H1 (cell line): ENCODE results near the gene LRFN3. TPM values are rescaled to one million over a fixed set of nuclear protein-coding genes. Genes with fewer than 3 reads are reported as not detected.

Experiments
- CTCF ChIA-PET: fragments of 300-600 bp; sonication (Branson Sonifier 250); formaldehyde crosslinking; loops from one replicate; lab custom pipeline; 2021; ENCODE audit not compliant: partially characterized antibody; lab: Charles Lee
- POLR2A ChIA-PET: fragments of 300-600 bp; sonication (Branson Sonifier 250); formaldehyde crosslinking; loops from one replicate; lab custom pipeline; 2021; ENCODE audit warnings: inconsistent platforms; ENCODE audit not compliant: partially characterized antibody; lab: Charles Lee
- DNase-seq, 2 experiments: peaks; one replicate each; pipeline versions ENCODE4 v3.0.0 to v3.0.0-alpha.2; 2010 to 2022; ENCODE audit warnings: low spot score in 2 of 2, low read depth in 1 of 2, mixed read lengths in 1 of 2
- FAIRE-seq: peaks from 2 replicates; lab custom pipeline; 2011; peaks lifted over from hg19 to GRCh38; lab: Jason Lieb, UNC
- H2AFZ ChIP-seq: 2 replicates; pipeline ENCODE4 v1.8.1; 2012; ENCODE audit warnings: low read length, inconsistent platforms
- H2AK5ac ChIP-seq: 2 replicates; pipeline ENCODE4 v1.6.1; 2013; ENCODE audit warnings: low read depth, low read length
- H2BK120ac ChIP-seq: replicated peaks from 2 replicates; pipeline ENCODE3; 2013; ENCODE audit warnings: low read depth, low read length, inconsistent platforms
- H2BK12ac ChIP-seq: 2 replicates; pipeline ENCODE4 v1.6.1; 2013; ENCODE audit warnings: low read depth, low read length
- H2BK15ac ChIP-seq: 2 replicates; pipeline ENCODE4 v1.6.1; 2013; ENCODE audit warnings: low read length
- H2BK20ac ChIP-seq: 2 replicates; pipeline ENCODE4 v1.6.1; 2013; ENCODE audit warnings: low read length
- H2BK5ac ChIP-seq: 2 replicates; pipeline ENCODE4 v1.6.1; 2013; ENCODE audit warnings: low read depth, low read length
- H3K14ac ChIP-seq: 2 replicates; pipeline ENCODE4 v1.6.1; 2013; ENCODE audit warnings: inconsistent platforms; ENCODE audit not compliant: insufficient read length
- H3K18ac ChIP-seq: 2 replicates; pipeline ENCODE4 v1.6.1; 2013; ENCODE audit warnings: low read length; ENCODE audit errors: extremely low read depth
- H3K23ac ChIP-seq: 2 replicates; pipeline ENCODE4 v1.6.1; 2013; ENCODE audit warnings: inconsistent platforms; ENCODE audit not compliant: insufficient read length
- H3K23me2 ChIP-seq: 2 replicates; pipeline ENCODE4 v1.6.1; 2013; ENCODE audit warnings: low read depth, low read length
- H3K27ac ChIP-seq: 2 replicates; pipeline ENCODE4 v1.6.1; 2011; ENCODE audit warnings: low read depth, low read length, inconsistent platforms
- H3K27me3 ChIP-seq, 4 experiments: replicated peaks in 1 of 4; 1 replicate in 1 of 4; 2 replicates in 3 of 4; pipeline versions ENCODE4 v1.6.1 to v1.8.1; 2011 to 2013; ENCODE audit warnings: low read length in 3 of 4, mild to moderate bottlenecking in 3 of 4, inconsistent platforms in 2 of 4, mixed read lengths in 2 of 4, moderate library complexity in 1 of 4; ENCODE audit not compliant: control insufficient read depth in 3 of 4, insufficient read depth in 3 of 4; ENCODE audit errors: extremely low read depth in 1 of 4
- H3K36me3 ChIP-seq, 4 experiments: 2 replicates each; pipeline versions ENCODE4 v1.6.1 to v1.8.1; 2011 to 2013; ENCODE audit warnings: mild to moderate bottlenecking in 4 of 4, low read length in 3 of 4, moderate library complexity in 2 of 4, control low read depth in 1 of 4, inconsistent platforms in 1 of 4; ENCODE audit not compliant: insufficient read depth in 4 of 4, control insufficient read depth in 2 of 4
- H3K4ac ChIP-seq: replicated peaks from 2 replicates; pipeline ENCODE3; 2013; ENCODE audit warnings: low read length, low read depth, mixed read lengths, inconsistent platforms; ENCODE audit not compliant: insufficient read length
- H3K4me1 ChIP-seq, 4 experiments: replicated peaks in 1 of 4; 1 replicate in 1 of 4; 2 replicates in 3 of 4; pipeline versions ENCODE4 v1.6.1 to v1.8.1; 2011 to 2013; ENCODE audit warnings: low read length in 3 of 4, inconsistent platforms in 2 of 4, mixed read lengths in 1 of 4; ENCODE audit not compliant: insufficient read depth in 4 of 4, control insufficient read depth in 3 of 4
- H3K4me2 ChIP-seq, 2 experiments: 2 replicates each; pipeline versions ENCODE4 v1.6.1 to v1.8.1; 2011 to 2013; ENCODE audit warnings: low read depth in 2 of 2, low read length in 2 of 2, control low read depth in 1 of 2, inconsistent platforms in 1 of 2, mild to moderate bottlenecking in 1 of 2; ENCODE audit not compliant: insufficient read depth in 1 of 2
- H3K4me3 ChIP-seq, 4 experiments: fragments of 200-600, 300-600 bp in 1 of 4; sonication (generic), shearing (Covaris generic), sonication (Bioruptor Twin) in 1 of 4; 2 replicates each; pipeline versions ENCODE4 v1.5.1 to v1.8.1; 2011 to 2016; ENCODE audit warnings: low read length in 4 of 4, low read depth in 3 of 4, control low read depth in 2 of 4, inconsistent platforms in 2 of 4, mild to moderate bottlenecking in 2 of 4, mixed read lengths in 1 of 4, moderate library complexity in 1 of 4; ENCODE audit not compliant: insufficient read depth in 2 of 4; ENCODE audit errors: extremely low read depth in 1 of 4
- H3K56ac ChIP-seq: replicated peaks from 2 replicates; pipeline ENCODE3; 2013; ENCODE audit warnings: low read depth, mild to moderate bottlenecking, mixed read lengths, low read length, inconsistent platforms; ENCODE audit not compliant: insufficient read length
- H3K79me1 ChIP-seq: 2 replicates; pipeline ENCODE4 v1.6.1; 2013; ENCODE audit warnings: low read depth, low read length, control low read depth
- H3K79me2 ChIP-seq, 2 experiments: 2 replicates each; pipeline versions ENCODE4 v1.6.1 to v1.8.1; 2012 to 2013; ENCODE audit warnings: low read length in 2 of 2, mild to moderate bottlenecking in 2 of 2, inconsistent platforms in 1 of 2; ENCODE audit not compliant: insufficient read depth in 2 of 2, control insufficient read depth in 1 of 2
- H3K9ac ChIP-seq, 4 experiments: replicated peaks in 1 of 4; 1 replicate in 1 of 4; 2 replicates in 3 of 4; pipeline versions ENCODE4 v1.6.1 to v1.8.1; 2011 to 2013; ENCODE audit warnings: low read depth in 3 of 4, low read length in 3 of 4, control low read depth in 2 of 4, mild to moderate bottlenecking in 2 of 4, moderate library complexity in 2 of 4, inconsistent platforms in 1 of 4; ENCODE audit errors: extremely low read depth in 1 of 4
- H3K9me3 ChIP-seq, 2 experiments: 2 replicates each; pipeline versions ENCODE4 v1.6.1 to v1.8.1; 2012 to 2013; ENCODE audit warnings: mild to moderate bottlenecking in 2 of 2, moderate library complexity in 2 of 2, control low read depth in 1 of 2, inconsistent platforms in 1 of 2, low read depth in 1 of 2, low read length in 1 of 2, mixed read lengths in 1 of 2; ENCODE audit not compliant: insufficient read depth in 2 of 2
- H4K20me1 ChIP-seq, 2 experiments: replicated peaks in 1 of 2; 2 replicates each; pipeline versions ENCODE3 to v1.8.1; 2011 to 2013; ENCODE audit warnings: inconsistent platforms in 2 of 2, low read length in 2 of 2, mild to moderate bottlenecking in 1 of 2; ENCODE audit not compliant: insufficient read depth in 2 of 2, control insufficient read depth in 1 of 2
- H4K5ac ChIP-seq: 2 replicates; pipeline ENCODE4 v1.6.1; 2013; ENCODE audit warnings: low read length, low read depth, mixed read lengths, inconsistent platforms; ENCODE audit not compliant: insufficient read length
- H4K8ac ChIP-seq: 2 replicates; pipeline ENCODE4 v1.8.0; 2013; ENCODE audit warnings: mild to moderate bottlenecking, moderate library complexity, low read length, inconsistent platforms; ENCODE audit not compliant: insufficient read depth; ENCODE audit errors: extremely low read depth
- H4K91ac ChIP-seq: replicated peaks from 2 replicates; pipeline ENCODE3; 2013; ENCODE audit warnings: low read length, mixed read lengths, inconsistent platforms; ENCODE audit not compliant: insufficient read length
- KDM4A ChIP-seq: IDR thresholded peaks from one replicate; pipeline ENCODE4 v1.7.1; 2012; ENCODE audit warnings: low read depth, mild to moderate bottlenecking, moderate library complexity, low read length, inconsistent platforms; ENCODE audit not compliant: severe bottlenecking
- SIN3A ChIP-seq, 2 experiments: IDR thresholded peaks in 1 of 2; conservative IDR thresholded peaks in 1 of 2; 2 replicates each; pipeline ENCODE4 v1.6.1; 2011 to 2012; ENCODE audit warnings: low read length in 2 of 2, improper control_type of control experiment in 1 of 2, low read depth in 1 of 2, mild to moderate bottlenecking in 1 of 2
- TAF1 ChIP-seq: IDR thresholded peaks from 2 replicates; pipeline ENCODE4 v1.6.1; 2011; ENCODE audit warnings: mild to moderate bottlenecking, low read depth, low read length
- WGBS, 2 experiments: shearing (Covaris generic) in 1 of 2; methylation state at CpG; one replicate each; pipeline versions ENCODE4 v1.1.6 to v1.1.7; 2013 to 2015; ENCODE audit warnings: low lambda C conversion rate in 2 of 2, mixed read lengths in 2 of 2, inconsistent platforms in 1 of 2, low coverage in 1 of 2, missing lambda C conversion rate in 1 of 2; ENCODE audit not compliant: insufficient replicate concordance in 2 of 2, insufficient coverage in 1 of 2, insufficient read length in 1 of 2; ENCODE audit errors: extremely low coverage in 1 of 2, missing lambda C conversion rate in 1 of 2; 5-methylcytosine and 5-hydroxymethylcytosine counted together
- long read RNA-seq, 2 experiments: library from RNA in 1 of 2; library from capped mRNA in 1 of 2; stranded (forward); transcript quantifications; one replicate each; pipeline ENCODE4 v2.0.0, GENCODE V29; 2021; ENCODE audit warnings: inconsistent platforms in 1 of 2
- polyA minus RNA-seq, 3 experiments: library from RNA; depleted of rRNA, polyadenylated mRNA; stranded (reverse); fragments of >200 nt; gene quantifications; 1 replicate in 2 of 3; 2 replicates in 1 of 3; pipeline ENCODE4 v1.2.3, GENCODE V29; 2011
- polyA plus RNA-seq, 7 experiments: library from polyadenylated mRNA; depleted of rRNA in 3 of 7; stranded (reverse) in 5 of 7; unstranded in 2 of 7; fragments of >200 nt in 5 of 7; fragments of 200-250 nt in 2 of 7; gene quantifications; 1 replicate in 5 of 7; 2 replicates in 1 of 7; 4 replicates in 1 of 7; pipeline versions ENCODE4 v1.2.1 to v1.2.3, GENCODE V29; 2011 to 2013; ENCODE audit warnings: missing spikeins in 2 of 7, mixed read lengths in 2 of 7
- total RNA-seq: library from RNA; stranded (reverse); fragmentation: NEBNext Ultra II Directional; extraction: Animal tissue kit (Norgen Biotek cat#: 25700); gene quantifications from 2 replicates; pipeline ENCODE4 v1.2.1, GENCODE V29; 2021
- TF ChIP-seq, protein P1 (sequence below): IDR thresholded peaks from 2 replicates; pipeline ENCODE4 v1.6.1; 2012; ENCODE audit warnings: inconsistent platforms

Gene LRFN3, protein sequence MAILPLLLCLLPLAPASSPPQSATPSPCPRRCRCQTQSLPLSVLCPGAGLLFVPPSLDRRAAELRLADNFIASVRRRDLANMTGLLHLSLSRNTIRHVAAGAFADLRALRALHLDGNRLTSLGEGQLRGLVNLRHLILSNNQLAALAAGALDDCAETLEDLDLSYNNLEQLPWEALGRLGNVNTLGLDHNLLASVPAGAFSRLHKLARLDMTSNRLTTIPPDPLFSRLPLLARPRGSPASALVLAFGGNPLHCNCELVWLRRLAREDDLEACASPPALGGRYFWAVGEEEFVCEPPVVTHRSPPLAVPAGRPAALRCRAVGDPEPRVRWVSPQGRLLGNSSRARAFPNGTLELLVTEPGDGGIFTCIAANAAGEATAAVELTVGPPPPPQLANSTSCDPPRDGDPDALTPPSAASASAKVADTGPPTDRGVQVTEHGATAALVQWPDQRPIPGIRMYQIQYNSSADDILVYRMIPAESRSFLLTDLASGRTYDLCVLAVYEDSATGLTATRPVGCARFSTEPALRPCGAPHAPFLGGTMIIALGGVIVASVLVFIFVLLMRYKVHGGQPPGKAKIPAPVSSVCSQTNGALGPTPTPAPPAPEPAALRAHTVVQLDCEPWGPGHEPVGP
- total RNA-seq = 15.2 and 16.8 TPM in 2 replicates
- polyA plus RNA-seq (2011; rRNA removed) = 4.6 and 8.0 TPM in 2 replicates
- polyA plus RNA-seq (2011; cell fraction: cytosol; rRNA removed) = 3.2 TPM
- 6.9 TPM for polyA plus RNA-seq (2011; cell fraction: nucleus; rRNA removed)
- polyA plus RNA-seq (2012, experiment 1 of 2) = 7.2 to 13.6 TPM (median 12.7 TPM) in 4 replicates
- polyA plus RNA-seq (2012, experiment 2 of 2) = 9.9 TPM
- polyA plus RNA-seq (2013, experiment 1 of 2) = 19.6 TPM
- polyA plus RNA-seq (2013, experiment 2 of 2) = 18.6 TPM
- polyA minus RNA-seq (2011; rRNA and poly(A)+ RNA removed) = 2.1 and 2.4 TPM in 2 replicates
- 7.6 TPM for polyA minus RNA-seq (2011; cell fraction: cytosol; rRNA and poly(A)+ RNA removed)
- 6.9 TPM for polyA minus RNA-seq (2011; cell fraction: nucleus; rRNA and poly(A)+ RNA removed)
- long read RNA-seq, experiment 1, transcript LRFN3-201 (3 exons, 2,513 nt) = major isoform, 7 of 17 reads
- long read RNA-seq, experiment 1, partial matches to known transcripts = 8 of 17 reads
- long read RNA-seq, experiment 1, other reads (novel, unspliced or antisense) = 2 of 17 reads
- long read RNA-seq, experiment 2 = 0 reads

DNA sequence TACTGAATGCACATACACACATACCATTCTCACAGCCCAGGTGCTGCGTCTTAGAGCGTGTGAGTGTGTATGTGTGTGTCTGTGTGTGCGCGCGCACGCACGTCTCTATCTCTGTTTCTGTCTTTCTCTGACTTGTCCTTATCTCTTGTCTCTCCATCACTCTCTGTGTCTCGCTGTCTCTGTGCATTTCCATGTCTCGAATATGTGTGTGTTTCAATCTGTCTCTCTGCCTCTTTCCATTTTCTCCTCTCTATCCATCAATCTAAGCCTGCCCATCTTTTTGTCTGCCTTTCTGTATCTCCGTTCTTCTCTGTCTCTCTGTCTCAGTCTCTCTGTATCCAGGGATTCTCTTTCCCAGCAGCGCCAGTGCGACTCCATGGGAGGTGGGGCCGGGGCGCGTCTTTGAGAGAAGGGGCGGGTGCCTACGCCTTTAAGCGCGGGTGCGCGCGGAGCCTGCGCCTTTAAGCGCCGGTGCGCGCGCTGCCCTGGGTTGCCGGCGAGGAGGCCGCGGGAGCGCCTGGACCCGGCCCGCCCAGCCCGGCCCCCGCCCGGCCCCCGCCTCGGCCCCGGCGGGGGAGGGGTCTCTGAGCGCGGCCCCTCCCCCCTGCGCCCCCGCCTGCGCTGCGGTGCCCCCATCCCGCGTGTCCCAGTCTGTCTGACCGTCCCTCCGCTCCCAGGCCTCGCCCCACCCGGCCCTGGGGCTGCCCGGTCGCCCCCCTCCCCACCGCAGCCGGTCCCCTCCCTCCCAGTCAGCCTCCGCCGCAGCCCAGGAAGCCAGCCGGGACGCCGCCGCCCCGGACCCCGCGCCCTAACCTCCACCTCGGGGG, at the start of gene LRFN3:
Gene LRFN3 (plus strand): TSS at position 464 of the 827 bp plus-strand sequence. CDS start 3,052 bp downstream, outside the sequence.
- Histone ChIP-seq H2BK20ac (peak within 1 kb of the TSS; percentile 24; the same call in 1 of the 2 replicates), H3K4ac (no peak within 1 kb of the TSS), H4K91ac (peak within 1 kb of the TSS; percentile 75), H3K36me3 (peaks cover 0 to 14% (median 0%) of the 10 kb centered on the region in 4 experiments; a peak in 1 of 8 replicates), H3K56ac (no peak within 1 kb of the TSS), H4K20me1 (peaks cover 0 to 10% of the 10 kb centered on the region in 2 experiments), H3K14ac (no peak within 1 kb of the TSS), H3K4me1 (peaks cover 0 to 14% (median 3%) of the 10 kb centered on the region in 4 experiments; a peak in 4 of 7 replicates), H3K23ac (no peak within 1 kb of the TSS), H3K79me2 (peaks cover 0 to 6% of the 10 kb centered on the region in 2 experiments; a peak in 1 of 4 replicates), H3K4me2 (peak within 1 kb of the TSS; percentile 88), H3K9me3 (no peaks in the 10 kb centered on the region), H3K9ac (peak within 1 kb of the TSS in 2 of 4 experiments; percentile 23 to 70; a peak in 4 of 7 replicates), H3K27ac (no peak within 1 kb of the TSS), H3K79me1 (peaks cover 2% of the 10 kb centered on the region; the same call in 1 of the 2 replicates), H3K27me3 (no peaks in the 10 kb centered on the region; a peak in 1 of 7 replicates), H2BK120ac (no peak within 1 kb of the TSS), H3K18ac (no peak within 1 kb of the TSS; the same call in none of the 2 replicates), H3K4me3 (peak within 1 kb of the TSS; percentile 63 to 96 (median 69)), H4K5ac (peak within 1 kb of the TSS; percentile 25), H2BK5ac (peak within 1 kb of the TSS; percentile 22; the same call in 1 of the 2 replicates), H2AK5ac (no peak within 1 kb of the TSS; the same call in 1 of the 2 replicates), H4K8ac (no peak within 1 kb of the TSS), H2BK12ac (peak within 1 kb of the TSS; percentile 41; the same call in 1 of the 2 replicates), H2AFZ (peak within 1 kb of the TSS; percentile 94), H2BK15ac (peak within 1 kb of the TSS; percentile 34; the same call in 1 of the 2 replicates), H3K23me2 (peaks cover 13% of the 10 kb centered on the region; the same call in 1 of the 2 replicates)
- FAIRE-seq (no peak), DNase-seq (peak in 1 of 2 experiments; percentile 85)
- POLR2A ChIA-PET = no interaction called here
- 17% methylated on average over 21 of the region's 68 CpGs; no CpG with 5 or more reads in 1 of the 2 experiments for WGBS, 2 experiments
- CTCF ChIA-PET = no interaction called here
- TF ChIP-seq, protein P1, sequence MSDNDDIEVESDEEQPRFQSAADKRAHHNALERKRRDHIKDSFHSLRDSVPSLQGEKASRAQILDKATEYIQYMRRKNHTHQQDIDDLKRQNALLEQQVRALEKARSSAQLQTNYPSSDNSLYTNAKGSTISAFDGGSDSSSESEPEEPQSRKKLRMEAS = peak; percentile 49
- TF ChIP-seq SIN3A (conservative IDR thresholded peaks at IDR 0.05 in 1 of 2, IDR thresholded peaks at IDR 0.05 in 1 of 2; ENCODE audit: low read depth in 1 of 2, low read length in 2 of 2) = peak in 1 of 2 experiments; percentile 41; a peak in 1 of 4 replicates
- peak; percentile 37 for TF ChIP-seq KDM4A
- no peak for TF ChIP-seq TAF1
